Stimulated activated CD8-positive, alpha-beta memory T cell treated with anti-CD3 and anti-CD28 coated beads, Interleukin-7, amount 100 ng/mL, for 24 hours (primary cell): ENCODE data around the gene CAPS2.
"Not testable (repeated sequence)": the region's sequence is repeated elsewhere in the genome, so short reads cannot be mapped to it uniquely, and the experiment has no call there.

ENCODE experiments used
- DNase-seq: peaks from one replicate; pipeline ENCODE4 v3.0.0-alpha.2; 2020; ENCODE audit warnings: low read depth

CAPS2 gene

DNA sequence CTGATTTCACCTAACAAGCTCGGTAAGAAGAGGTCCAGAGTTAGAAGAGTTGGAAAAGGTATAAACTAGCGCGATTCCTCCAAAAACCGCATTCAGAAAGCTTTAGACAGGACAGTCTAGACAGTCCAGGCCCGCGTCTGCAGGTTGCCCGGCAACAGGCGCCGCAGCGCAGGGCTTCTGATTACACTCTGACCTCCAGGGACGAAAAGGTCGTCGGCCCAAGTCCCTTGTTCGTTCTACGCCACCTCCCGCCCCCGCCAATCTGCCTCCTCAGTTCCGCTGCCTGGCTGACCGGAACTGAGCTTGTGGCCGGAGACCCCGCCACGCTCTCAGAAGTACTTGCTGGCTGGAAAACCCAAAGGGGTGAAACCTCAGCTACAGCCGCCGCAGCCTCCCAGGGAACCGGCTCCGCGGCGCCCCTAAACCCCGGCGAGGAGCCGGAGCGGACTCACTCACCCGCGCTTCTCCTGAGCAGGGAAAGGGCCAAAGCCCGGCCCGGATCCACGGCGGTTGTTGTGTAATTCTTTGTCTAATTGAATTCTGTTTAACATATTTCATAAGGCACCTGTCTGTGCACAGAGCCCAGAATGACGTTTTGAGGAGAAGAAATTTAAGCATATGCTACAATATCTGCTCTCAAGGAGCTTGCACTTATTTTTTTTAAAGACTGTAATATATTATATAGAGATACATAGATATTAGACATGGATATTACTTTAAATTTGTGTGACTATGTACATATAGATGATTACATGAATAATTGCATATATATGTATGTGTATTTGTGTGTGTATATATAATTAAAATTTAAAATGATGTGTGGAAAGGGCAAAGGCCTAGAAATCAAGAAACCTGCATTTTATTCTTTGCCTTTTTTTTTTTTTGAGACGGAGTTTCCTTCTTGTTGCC, at the start of gene CAPS2:
Gene CAPS2, minus strand, starts transcription at position 407 of the 909 bp plus-strand sequence. CDS start 3,826 bp downstream, outside the sequence.
- peak; percentile 37 for DNase-seq

DNA sequence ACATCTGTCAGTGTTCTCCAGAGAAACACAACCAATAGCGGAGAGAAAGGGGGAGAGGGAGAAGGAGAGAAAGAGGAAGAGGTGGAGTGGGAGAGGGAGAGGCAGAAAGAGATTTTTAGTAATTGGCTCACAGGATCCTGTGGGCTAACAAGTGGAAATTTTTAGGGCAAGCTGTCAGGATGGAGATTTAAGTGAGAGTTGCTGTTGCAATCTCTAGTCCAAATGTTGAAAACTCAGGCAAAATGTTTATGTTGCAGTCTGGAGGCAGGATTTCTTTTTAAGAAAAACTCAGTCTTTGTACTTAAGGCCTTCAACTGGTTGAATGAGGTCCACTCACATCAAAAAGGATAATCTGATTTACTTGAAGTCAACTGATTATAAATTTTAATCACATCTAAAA, 48.2 kb upstream of the CAPS2 start:
- DNase-seq: no peak

DNA sequence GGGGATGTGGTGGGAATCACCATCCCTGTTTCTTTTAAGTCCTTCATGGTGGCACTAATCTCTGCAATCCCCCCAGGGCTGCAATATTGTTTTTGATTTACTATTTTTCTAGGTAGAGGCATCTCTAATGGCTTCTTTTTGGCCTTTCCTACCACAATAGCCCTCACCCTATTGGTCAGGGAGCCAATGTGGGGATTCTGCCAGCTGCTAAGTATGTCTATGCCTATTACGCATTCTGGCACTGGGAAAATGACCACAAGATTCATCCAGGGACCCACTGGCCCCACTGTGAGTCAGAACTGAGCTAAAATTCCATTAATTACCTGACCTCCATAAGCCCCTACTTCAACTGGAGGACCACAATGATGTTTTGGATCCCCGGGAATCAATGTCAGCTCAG, 44.8 kb upstream of the CAPS2 start:
- DNase-seq: no peak

DNA sequence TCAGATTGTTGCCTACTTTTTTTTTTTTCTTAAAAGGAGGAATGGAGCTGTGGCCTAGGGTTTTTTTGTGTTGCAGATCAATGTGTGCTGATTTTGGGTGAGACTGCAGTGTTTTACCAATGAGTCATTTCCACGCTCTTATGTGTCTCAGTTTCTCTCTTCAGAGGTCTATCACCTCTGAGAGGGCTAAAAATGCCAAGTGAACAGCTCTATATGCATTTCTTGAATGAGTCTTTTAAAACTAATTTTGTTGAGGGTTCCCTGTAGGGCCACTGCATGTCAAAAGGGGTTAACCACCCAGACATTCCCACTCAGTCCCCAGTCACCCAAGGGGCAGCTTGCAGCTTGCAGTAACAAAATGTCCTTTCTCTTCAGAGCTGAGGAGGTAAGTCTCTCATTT, 36.5 kb upstream of the CAPS2 start:
- DNase-seq: no peak

DNA sequence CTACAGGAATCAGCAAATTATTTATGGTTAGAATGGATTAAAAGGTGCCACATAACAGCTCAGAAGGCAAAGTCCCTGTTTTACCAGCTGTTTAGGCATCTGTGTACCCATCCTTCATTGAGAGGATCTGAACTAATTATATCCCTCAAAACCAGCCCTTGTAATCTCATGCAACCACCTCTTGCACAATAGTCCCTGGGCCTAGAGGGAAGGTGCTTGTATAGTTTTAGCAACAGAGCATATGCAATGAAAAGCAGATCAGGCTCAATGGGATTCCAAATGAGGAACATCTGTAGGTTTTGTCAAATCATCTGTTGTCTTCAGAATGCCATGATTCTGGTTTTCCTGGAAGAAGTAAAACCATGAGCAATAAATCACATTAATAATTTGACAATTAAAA, 34.8 kb upstream of the CAPS2 start:
- no peak for DNase-seq

DNA sequence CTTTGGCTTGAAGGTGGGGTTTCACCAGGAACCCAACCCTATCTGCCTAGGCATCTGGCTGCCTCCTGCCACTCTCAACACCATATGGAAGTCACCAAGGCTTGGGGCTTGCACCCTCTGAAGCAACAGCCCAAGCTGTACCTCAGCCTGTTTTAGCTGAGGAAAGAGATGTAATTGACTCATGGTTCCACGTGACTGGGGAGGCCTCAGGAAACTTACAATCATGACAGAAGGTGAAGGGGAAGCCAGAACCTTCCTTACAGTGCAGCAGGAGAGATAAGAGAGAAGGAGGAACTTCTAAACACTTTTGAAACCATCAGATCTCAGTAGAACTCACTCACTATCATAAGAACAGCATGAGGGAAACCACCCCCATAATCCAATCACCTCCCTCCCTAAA, 31.3 kb upstream of the CAPS2 start:
- no peak for DNase-seq

DNA sequence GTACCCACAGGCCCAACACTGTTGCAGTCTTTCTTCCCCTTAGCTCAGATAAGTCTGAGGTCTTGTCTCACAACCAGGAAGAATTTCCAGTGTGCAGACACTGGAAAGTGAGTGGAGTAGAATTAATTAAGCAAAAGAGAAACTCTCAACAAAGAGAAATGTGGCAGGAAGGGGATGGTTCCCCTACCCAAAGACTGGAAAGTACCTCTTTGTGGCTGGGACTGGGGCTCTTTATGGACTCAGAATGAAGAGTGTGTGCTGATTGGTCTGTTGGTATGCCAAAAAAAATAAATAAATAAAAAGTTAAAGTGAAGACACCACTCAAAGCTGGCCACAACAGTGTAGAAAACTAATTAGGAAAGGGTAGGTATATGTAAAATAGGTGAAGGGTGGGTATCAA, 30.8 kb upstream of the CAPS2 start:
- DNase-seq: no peak

DNA sequence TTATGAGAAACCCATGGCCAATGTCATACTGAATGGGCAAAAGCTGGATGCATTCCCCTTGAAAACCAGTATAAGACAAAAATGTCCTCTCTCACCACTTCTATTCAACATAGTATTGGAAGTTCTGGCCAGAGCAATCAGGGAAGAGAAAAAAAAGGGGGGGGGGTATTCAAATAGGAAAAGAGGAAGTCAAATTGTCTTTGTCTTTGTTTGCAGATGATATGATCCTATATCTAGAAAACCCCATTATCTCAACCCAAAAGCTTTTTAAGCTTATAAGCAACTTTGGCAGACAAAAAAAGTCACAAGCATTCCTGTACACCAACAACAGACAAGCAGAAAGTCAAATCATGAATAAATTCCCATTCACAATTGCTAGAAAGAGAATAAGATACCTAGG, 23.9 kb upstream of the CAPS2 start:
- DNase-seq: no peak

DNA sequence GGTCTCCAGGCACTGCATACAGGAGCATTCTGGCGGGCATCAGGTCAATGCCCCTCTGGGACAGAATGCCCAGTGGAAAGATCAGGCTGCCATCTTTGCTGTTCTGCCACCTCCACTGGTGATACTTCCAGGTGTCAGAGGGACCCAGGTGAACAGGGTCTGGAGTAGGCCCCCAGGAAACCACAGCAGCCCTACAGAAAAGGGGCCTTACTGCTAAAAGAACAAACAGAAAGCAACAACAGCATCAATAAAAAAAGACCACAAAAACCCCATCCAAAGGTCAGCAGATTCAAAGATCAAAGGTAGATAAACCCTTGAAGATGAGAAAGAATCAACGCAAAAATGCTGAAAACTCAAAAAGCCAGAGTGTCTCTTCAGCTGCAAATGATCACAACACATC, 20.3 kb upstream of the CAPS2 start:
- no peak for DNase-seq

DNA sequence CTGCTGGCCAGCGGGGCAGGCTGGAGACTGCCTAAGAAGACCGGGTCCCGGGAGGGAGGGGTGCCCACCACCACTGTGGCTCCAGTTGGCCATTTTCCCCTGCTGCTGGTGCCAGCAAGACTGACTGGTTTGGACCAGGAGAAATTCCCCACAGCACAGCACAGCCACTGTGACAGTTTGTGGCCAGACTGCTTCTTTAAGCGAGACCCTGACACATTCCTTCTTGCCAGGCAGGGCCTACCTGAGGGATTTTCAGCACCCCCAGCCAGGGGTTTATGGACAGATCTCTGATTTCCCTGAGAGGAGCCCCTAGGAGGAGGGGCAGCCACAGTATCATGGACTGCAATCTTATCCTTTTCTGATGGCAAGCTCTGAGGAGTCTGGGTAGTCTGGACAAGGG, 19.8 kb upstream of the CAPS2 start:
- DNase-seq: no peak

DNA sequence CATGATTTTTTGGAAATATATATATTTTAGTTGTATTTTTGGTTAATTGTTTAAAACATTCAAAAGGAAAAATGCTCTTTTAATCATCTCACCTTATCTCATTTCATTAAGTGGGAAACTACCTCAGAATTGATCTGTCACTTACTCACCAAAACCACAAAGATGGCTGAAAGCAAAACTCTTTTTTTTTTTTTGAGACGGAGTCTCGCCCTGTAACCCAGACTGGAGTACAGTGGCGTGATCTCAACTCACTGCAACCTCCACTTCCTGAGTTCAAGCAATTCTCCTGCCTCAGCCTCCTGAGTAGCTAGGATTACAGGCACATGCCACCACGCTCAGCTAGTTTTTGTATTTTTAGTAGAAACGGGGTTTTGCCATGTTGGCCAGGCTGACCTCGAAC, 16.1 kb upstream of the CAPS2 start:
- not testable (repeated sequence) for DNase-seq

DNA sequence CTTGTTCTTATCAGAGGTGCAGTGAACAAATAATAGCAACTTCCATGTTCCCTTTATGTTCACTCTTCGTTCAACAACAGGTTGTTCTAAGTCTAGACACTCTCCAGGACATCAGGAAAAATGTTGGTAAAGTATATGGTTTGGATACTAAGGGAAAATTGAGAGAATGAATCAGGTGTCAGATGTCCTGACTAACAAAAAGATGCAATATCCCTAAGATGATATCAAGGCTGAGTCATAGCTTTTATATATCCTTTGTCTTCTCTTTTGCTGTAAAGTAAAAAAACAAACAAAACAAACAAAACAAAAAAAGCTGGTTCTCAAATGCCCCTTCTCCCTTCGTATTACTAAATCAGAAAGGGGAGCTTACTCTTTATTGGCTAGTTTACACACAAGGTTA, 15.4 kb upstream of the CAPS2 start:
- DNase-seq: no peak

DNA sequence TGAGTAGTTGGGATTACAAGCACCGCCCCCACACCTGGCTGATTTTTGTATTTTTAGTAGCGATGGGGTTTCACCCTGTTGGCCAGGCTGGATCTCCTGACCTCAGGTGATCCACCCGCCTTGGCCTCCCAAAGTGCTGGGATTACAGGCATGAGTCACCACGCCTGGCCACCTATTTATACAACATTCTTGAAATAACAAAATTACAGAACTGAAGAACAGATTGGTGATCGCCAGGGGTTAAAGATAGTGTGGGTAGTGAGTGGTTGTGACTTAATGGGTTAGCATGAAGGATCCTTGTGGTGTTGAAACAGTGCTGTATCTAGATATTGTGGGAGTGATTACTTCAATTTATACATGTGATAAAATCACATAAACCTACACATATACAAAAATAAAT, 11.7 kb upstream of the CAPS2 start:
- DNase-seq: no peak

DNA sequence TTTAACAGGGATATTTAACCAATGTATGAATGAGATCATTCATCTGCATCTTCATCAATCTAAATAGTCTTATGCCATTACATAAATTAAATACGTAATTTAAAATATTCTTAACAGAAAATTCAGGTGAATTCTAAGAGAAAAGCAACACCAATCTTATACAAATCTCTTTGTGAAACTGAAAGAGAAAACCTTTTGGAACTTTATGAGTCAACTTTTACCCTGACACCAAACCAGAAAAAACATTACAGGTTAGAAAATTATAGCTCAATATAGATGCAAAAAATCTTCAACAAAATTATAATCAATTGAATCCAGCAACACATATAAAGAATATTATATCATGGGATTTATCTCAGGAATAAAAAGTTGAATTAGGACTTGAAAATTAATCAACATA, 7.8 kb upstream of the CAPS2 start:
- DNase-seq: no peak

DNA sequence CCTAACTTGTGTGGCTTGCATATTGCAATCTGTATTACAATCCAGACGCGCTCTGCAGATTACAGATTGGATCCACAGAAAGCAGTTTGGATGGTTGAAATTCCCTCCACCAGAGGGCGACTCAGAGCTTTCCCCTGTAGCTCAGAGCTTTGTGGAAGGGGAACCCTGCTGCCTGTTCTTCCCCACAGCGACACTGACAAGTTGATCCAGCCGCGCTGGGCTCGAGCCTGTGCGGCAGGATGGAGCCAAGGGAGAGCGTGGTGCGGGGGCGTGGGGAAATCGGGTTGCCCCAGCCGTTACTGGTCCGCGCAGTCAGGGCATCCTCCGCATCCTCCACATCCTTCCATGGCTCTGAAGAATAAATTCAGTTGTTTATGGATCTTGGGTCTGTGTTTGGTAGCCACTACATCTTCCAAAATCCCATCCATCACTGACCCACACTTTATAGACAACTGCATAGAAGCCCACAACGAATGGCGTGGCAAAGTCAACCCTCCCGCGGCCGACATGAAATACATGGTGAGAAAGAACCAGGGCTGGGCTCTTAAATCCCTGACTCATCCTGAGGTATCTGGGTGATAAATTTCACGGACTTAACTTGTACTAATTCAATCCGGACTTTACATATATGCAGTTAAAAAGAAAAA, 4.4 kb upstream of the CAPS2 start, which contains the start of gene GLIPR1L1:
Gene GLIPR1L1, plus strand, starts transcription at position 287 of the 647 bp plus-strand sequence. Its CDS starts 59 bp downstream, at position 346.
- DNase-seq: peak; percentile 72

DNA sequence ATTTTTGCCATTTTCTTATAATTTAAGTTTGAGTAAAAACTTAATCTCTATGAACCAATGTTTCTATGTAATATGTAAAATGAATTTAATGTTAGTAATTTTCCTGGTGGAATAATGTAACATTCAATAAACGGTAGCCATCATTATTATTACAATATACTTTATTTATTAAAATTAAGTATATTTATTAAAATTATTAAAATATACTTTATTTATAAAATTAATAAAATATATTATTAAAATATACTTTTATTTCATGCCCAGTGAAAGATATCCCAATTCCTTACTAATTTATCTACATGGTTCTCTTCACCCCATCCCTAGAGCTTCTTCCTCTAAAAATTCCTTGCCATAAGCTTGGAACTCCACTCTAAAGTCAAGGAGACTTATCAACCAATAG, 2.5 kb downstream of the CAPS2 start:
- DNase-seq: no peak

DNA sequence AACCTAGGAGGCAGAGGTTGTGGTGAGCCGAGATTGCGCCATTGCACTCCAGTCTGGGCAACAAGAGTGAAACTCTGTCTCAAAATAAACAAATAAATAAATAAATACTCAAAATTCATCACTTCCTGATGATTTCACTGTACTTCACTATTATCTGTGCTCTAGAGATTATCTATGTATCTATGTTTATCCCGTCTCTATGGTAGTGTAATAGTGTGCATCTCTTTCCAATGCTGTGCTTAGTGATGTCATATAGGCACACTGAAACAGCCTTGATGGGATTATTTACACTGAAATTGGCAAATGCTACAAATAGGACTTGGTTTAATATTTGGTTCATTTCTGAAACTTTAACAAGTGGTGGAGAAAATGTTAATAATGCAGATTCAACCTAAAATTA, 6.5 kb downstream of the CAPS2 start:
- DNase-seq: no peak

DNA sequence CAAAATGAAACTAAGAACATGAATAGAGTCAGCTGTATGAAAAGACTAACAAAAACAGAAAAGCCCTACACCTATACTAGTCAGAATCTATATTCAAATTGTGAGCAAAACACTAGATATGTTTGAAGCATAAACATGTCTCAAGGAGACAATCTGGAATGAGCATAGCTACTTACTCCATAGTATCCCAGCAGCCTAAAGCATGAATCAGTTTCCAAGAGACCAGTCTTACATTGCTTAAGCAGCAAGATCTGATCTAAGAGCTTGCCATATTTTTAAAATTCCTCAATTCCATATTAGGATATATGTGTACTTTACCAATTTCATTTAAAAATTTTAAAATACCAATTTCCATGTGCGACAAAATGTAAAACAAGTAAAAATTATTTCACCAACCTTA, 7.7 kb downstream of the CAPS2 start:
- DNase-seq: no peak

DNA sequence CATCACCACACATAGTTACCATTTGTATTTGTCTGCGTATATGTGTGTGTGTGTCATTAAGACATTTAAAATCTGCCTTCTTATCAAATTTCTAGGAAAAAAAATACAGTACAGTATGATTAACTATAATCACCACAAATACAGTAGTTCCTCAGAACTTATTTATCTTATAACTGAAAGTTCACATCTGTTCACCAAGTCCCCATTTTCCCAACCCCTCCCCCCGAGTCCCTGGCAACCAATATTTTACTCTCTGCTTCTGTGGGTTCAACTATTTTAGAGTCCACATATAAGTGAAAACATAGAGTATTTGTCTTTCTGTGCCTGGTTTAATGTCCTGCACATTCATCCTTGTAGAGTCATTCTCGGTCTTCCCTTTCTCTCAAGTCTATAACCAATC, 12.3 kb downstream of the CAPS2 start:
- DNase-seq: no peak

DNA sequence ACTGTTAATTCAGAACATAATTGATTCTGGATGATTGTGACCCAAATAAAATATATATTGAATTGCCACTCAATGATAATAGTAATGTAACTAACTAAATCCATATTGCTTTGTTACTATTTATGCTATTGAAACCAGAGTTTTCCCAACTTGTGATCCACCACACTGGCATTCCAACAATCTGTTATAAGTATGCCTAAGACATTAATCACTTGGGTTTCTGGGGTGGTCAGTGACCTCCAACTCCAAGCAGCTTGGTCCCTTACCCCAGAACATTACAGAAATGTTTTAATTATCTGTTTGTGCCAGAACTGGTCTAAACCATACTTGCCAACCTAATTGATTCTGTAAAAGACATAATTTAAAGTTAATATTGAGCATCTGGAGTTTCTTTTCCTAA, 14.6 kb downstream of the CAPS2 start:
- DNase-seq: no peak

DNA sequence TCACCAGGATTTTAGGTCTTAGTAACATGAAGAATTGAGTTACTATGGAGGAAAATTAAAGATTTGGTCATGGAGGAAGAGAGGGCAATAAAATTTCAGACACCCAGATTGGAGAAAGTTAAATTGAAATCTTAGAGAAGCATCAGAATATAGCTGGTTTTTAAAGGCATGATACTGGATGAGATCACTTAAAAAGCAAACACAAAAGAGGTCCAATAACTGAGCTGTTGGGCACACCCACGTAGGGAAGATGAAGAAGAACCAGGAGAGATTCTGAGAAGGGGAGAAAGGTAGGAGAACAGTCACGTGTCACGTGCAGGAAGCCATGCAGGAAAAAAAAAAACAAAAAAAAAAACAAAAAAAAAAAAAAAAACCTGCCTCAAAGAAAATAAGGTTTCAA, 18.8 kb downstream of the CAPS2 start:
- DNase-seq: no peak

DNA sequence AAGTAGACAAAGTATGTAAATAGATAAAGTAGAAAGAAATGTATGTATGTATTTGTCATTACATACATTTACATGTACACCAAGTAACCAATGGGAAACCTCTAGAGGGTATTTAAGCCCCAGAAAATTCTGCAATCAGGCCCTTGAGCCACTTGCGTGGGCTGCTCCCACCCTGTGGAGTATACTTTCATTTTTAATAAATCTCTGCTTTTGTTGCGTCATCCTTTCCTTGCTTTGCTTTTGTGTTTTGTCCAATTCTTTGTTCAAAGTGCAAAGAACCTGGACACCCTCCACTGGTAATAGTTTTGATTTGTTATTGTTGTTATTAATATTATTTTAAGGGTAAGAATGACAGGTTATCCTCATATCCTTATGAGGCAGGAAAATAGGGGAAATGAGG, 21.8 kb downstream of the CAPS2 start:
- no peak for DNase-seq
